ENCODE measurements around the gene UNC5C.
A peak's percentile ranks its signal among the peaks of the same experiment; 100 is the strongest.

The UNC5C gene

GRCh38 chr4:95402299-95402698 is 146.5 kb downstream of the UNC5C start:
- DNase-seq (ENCODE audit: low spot score): no peak

- no peak for DNase-seq (ENCODE audit: low spot score)
Observed at GRCh38 chr4:95398217-95398616, 150.6 kb downstream of the UNC5C start.

- DNase-seq (ENCODE audit: low spot score): no peak
Observed at GRCh38 chr4:95394752-95395306, 153.9 kb downstream of the UNC5C start.

DNA sequence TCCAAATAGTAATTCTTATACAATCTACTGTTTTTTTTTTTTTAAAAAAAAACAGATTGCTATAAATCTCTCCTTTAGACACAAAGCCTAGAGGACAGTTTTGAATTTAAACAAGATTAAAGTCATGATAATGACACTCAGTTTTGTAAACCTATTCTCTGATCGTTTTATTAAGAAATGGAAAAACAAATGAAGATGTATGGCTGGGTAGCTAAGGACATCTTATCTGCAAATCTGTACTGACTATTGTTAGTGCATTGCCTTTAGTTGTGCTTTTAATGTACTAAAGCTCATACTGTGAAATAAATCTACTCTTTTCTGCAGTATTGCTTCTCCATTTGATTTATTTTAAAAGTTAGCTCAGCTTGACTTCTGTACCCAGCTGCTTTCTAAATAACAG is 155.0 kb downstream of the UNC5C start:
- no peak for DNase-seq (ENCODE audit: low spot score)

DNA sequence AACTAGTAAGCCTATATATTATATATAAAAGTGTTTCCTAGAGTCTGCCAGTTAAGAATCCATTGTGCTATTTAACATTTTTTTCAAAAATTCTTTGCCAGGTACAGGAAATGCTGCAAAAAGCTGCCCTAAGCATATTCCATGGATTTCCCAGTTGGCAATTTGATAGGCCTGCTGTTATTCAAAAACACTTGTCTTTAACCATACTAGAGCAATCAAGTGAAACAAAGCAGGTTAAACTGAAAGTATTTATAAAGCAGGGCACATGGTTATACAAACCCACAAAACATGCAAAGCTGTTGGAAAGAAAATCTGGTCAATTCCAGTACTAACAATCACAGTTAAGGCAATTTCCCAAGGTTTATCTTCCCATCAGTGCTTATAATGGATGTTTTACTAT is 159.9 kb downstream of the UNC5C start:
- DNase-seq (ENCODE audit: low spot score): no peak

- no peak for DNase-seq (ENCODE audit: low spot score)
Observed at GRCh38 chr4:95387719-95388118, 161.1 kb downstream of the UNC5C start.

DNA sequence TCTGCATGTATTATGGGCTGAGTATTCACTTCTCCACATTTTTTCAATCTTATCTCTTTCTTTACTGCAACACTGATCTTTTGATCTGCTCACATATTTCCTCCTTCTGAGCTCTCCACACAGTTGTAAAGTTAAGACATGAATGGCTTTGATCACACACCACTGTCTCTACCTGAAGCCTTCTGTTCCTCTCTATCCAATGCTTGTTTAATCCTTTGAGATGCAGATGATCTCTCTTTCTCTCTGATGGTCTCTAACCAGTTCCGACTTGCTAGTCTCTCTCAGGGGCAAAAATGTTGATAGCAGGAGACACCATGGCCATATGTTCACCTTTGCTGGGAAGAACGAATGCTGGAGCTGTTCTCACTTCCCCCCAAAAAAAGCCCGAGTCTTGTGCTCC is 162.4 kb downstream of the UNC5C start:
- DNase-seq (ENCODE audit: low spot score): no peak

- DNase-seq (ENCODE audit: low spot score): no peak
Observed at GRCh38 chr4:95381843-95382580, 166.8 kb downstream of the UNC5C start.

DNA sequence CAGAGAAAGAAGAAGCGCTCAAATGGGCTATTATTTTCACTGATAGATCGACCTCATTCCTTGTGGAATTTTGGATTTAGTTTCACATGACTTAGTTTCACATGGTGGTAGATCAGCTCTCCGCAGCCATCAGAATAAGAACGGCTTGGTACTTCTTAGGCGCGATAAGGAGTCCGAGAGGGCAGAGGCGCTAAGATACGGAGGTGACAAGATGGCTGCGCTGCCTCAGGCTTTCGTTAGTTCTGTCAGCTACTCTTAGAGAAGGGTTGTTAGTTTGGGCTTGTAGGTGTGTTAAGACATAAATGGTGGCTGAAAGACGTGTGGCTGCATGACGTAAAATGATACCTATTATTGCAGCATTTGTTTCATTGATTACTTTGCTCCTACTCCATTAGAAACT is 169.1 kb downstream of the UNC5C start:
- no peak for DNase-seq (ENCODE audit: low spot score)

- DNase-seq (ENCODE audit: low spot score): no peak
Observed at GRCh38 chr4:95377366-95377900, 171.3 kb downstream of the UNC5C start.

GRCh38 chr4:95371476-95372224 is 177.1 kb downstream of the UNC5C start:
- no peak for DNase-seq (ENCODE audit: low spot score)

DNA sequence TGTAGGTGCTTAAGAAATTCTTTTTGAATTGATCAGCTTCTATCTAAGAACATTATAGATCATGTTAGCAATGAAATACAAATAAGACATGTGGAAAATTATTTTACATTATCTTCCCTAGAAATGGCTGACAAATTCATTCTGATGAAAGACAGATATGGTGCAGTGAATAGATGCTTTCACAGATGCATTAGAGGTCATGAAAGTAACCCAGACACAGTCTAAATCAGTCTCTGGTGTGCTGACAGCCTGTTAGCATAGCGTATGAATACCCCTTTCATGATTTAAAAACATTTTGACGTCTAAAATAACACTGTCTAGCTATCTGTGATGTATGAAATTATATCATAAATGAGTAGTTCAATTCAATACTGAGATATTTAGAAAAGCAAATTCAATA is 180.9 kb downstream of the UNC5C start:
- DNase-seq (ENCODE audit: low spot score): no peak

DNA sequence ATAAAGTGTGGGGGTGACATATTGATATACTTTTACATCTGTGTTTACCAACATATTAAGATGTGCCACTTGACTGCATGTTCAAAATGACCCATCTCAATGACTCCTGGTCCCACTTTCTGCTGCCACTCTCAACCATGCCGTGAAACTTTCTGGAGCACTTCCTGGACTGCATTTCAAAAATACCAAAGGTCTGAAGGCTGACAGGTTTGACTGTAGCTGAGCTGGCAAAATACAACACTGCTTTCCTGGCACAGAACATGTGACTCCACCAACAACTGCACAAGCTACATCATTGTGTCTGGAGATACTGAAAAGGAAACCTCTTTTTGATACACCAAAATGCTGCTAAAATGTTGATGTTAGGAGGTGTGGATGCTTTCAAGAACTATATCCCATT is 184.8 kb downstream of the UNC5C start:
- no peak for DNase-seq (ENCODE audit: low spot score)

DNA sequence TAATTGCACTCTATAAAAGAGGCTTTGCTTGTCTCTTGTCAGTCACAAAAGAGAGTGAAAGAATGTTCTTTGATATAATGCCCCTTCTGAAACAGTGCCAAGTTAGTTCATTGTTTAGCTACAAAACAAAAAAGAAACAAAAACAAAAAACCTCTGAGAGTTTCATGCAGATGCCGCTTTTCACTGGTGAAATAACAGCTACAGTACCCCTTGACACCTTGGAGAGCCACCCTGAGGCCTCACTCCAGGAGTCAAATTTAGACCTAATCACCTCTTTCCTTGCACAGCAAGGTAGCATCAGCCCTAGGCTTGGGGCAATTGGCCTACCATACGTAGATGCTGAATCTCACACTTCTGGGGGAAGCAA is 185.2 kb downstream of the UNC5C start:
- DNase-seq (ENCODE audit: low spot score): no peak

DNA sequence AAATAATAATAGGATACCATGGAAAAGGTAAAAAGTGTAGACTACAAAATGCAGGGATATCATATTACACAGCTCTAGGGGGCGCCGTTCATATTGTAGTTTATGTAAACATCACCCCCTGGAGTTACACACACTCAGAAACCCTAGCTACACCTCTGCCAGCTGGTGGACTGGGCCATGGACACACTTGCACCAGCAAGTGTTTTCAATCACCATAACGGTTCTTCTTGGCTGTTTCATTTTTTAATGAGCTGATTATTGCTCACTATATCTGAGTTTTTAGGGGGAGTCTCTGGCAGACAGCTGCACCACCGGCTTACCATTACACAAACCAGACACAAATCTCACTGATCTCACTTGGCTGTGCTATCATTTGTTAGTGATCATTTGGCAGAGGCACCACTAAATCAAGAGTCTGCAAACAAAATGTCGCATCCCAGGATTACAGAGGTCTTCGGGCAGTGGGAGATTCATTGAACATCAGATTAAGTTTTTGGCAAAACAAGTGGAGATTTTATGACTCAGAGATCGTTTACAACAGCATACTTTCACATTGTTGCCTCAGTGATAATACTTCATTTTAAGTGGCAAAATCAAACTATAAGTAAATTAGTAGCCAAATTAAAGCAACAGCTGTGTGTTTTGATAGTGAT is 185.7 kb downstream of the UNC5C start:
- peak; percentile 1 for DNase-seq (ENCODE audit: low spot score)

DNA sequence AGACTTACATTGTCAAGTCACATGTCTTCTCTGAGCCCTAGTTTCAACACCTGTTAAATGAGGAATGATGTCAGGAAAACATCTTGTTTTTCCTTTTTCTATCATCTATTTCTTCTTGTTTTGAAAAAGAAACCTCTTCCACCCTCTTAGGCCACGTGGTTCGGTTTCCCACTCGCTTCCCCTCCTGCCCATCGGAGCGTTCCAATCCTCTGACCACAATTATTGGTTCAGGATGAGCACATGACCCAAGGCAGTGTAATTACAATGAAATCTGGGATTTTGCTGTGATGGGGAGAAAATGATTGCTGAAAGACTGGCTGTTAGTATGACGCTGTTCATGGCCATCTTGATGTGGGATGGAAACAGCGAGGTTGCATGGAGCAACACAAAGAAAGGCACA is 186.7 kb downstream of the UNC5C start:
- DNase-seq (ENCODE audit: low spot score): no peak

GRCh38 chr4:95361696-95361965 is 187.1 kb downstream of the UNC5C start:
- no peak for DNase-seq (ENCODE audit: low spot score)

DNA sequence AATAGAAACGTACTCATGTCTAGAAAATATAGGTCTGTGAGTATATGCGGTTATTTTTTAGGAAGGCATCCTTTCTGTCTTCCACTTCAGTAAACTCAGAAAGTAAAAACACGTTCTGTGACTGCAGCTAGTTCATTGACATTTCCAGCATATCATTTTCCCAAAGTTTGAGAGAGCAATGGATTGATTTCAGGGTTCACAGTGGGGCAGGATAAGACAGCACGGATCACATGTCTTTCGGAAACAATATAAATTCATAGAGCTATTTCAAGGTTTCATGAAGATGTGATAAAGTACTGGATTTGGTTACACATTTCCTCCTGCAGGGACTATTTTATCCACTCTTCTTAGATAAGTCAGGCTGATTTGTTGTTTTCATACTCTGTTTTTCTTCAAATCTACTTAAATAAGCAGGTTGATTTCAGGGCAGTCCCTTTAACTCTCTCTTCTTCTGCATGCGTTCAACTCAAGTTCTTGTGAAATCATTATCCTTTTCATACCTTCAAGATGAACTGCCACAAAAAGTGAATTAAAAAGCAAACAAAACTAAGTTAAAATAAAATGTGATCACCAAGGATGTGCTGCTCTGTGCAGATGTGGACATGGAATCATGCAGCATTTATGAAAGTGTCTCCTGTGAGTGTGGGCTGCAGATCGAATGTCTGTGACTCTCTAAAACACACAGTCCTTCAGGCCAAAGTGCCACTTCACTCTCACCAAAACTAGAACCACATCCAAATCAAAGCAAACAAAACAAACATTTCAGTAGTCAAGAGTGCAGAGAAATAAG is 187.7 kb downstream of the UNC5C start:
- DNase-seq (ENCODE audit: low spot score): no peak

- DNase-seq (ENCODE audit: low spot score): no peak
Observed at GRCh38 chr4:95360256-95360903, 188.4 kb downstream of the UNC5C start.

- no peak for DNase-seq (ENCODE audit: low spot score)
Observed at GRCh38 chr4:95358421-95358820, 190.4 kb downstream of the UNC5C start.

DNA sequence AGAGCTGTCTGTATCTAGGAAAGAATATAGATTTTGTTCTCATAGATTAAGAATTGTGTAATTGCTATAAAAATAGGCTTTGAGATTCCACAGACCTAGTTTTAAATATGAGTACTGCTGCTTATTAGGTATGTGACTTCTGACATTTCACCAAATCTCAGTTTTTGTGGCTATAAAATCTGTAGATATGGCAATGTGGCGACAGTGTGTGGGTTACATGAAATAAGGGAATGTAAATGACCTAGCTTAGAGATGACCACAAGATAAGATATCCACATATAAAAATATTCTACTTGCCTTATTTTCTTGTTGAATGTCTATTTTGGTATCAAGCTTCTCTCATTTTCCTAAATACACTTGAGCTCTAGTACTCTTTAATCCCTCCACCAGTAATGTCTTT is 193.8 kb downstream of the UNC5C start:
- DNase-seq (ENCODE audit: low spot score): no peak

DNA sequence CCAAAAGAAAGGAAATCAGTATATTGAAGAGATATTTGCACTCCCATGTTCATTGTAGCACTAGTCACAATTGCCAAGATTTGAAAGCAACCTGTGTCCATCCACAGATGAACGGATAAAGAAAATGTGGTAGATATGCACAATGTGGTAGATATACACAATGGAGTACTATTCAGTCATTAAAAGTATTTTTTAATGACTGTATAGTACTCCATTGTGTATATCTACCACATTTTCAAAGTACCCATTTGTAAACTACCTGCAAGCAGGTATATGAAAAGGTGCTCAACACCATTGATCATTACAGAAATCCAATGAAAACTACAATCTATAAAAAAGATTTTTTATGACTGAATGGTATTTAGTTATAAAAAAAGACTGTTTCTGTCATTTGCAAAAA is 200.4 kb downstream of the UNC5C start:
- DNase-seq (ENCODE audit: low spot score): no peak

Data from SW480 (cell line).